SK-N-SH (cell line): ENCODE data around the gene DOCK3. TPM values are rescaled to one million over a fixed set of nuclear protein-coding genes. Genes with fewer than 3 reads are reported as not detected.
"Not testable (repeated sequence)": the region's sequence is repeated elsewhere in the genome, so short reads cannot be mapped to it uniquely, and the experiment has no call there.

Experiments used
- CTCF ChIA-PET: fragments of 300-600, 350-600 bp; formaldehyde crosslinking; extraction: SDS; loops from one replicate; lab custom pipeline; 2021; lab: Yijun Ruan, JAX
- POLR2A ChIA-PET: fragments of 350-600 bp; sonication (Branson Sonifier 250); formaldehyde crosslinking; extraction: SDS; loops from one replicate; lab custom pipeline; 2020; ENCODE audit warnings: antibody characterized with exemption, inconsistent platforms; lab: Yijun Ruan, JAX
- DNase-seq: peaks from one replicate; pipeline ENCODE4 v3.0.0; 2012
- H2AFZ ChIP-seq: fragments of 200-600 bp; sonication (generic); 2 replicates; pipeline ENCODE4 v1.8.1; 2016; ENCODE audit warnings: antibody characterized with exemption, mild to moderate bottlenecking, low read depth
- H3F3A ChIP-seq: fragments of 200-600 bp; sonication (generic); replicated peaks from 2 replicates; pipeline ENCODE3; 2016; ENCODE audit warnings: antibody characterized with exemption, mild to moderate bottlenecking; ENCODE audit not compliant: insufficient read depth
- H3K27ac ChIP-seq, 2 experiments: fragments of 200-500 bp in 1 of 2; fragments of 200-600 bp in 1 of 2; sonication (Bioruptor generic) in 1 of 2; sonication (generic), shearing (Covaris generic) in 1 of 2; 2 replicates each; pipeline versions ENCODE4 v1.5.1 to v1.6.1; 2014 to 2016; ENCODE audit warnings: low read depth in 2 of 2, inconsistent platforms in 1 of 2, low read length in 1 of 2, mild to moderate bottlenecking in 1 of 2, mixed read lengths in 1 of 2
- H3K27me3 ChIP-seq: fragments of 200-600 bp; sonication (generic), shearing (Covaris generic); 2 replicates; pipeline ENCODE4 v1.6.1; 2016; ENCODE audit warnings: mixed run types; ENCODE audit not compliant: insufficient read depth
- H3K36me3 ChIP-seq, 2 experiments: fragments of 200-500 bp in 1 of 2; fragments of 200-600 bp in 1 of 2; sonication (Bioruptor generic) in 1 of 2; sonication (generic) in 1 of 2; replicated peaks in 1 of 2; 2 replicates each; pipeline versions ENCODE3 to v1.5.1; 2014 to 2016; ENCODE audit warnings: low read length in 1 of 2, mild to moderate bottlenecking in 1 of 2; ENCODE audit not compliant: insufficient read depth in 2 of 2, control insufficient read depth in 1 of 2
- H3K4me1 ChIP-seq, 2 experiments: fragments of 200-500 bp in 1 of 2; fragments of 200-600 bp in 1 of 2; sonication (Bioruptor generic) in 1 of 2; sonication (generic), shearing (Covaris generic) in 1 of 2; 2 replicates each; pipeline versions ENCODE4 v1.5.1 to v1.6.1; 2014 to 2016; ENCODE audit warnings: low read depth in 1 of 2, low read length in 1 of 2, mixed run types in 1 of 2; ENCODE audit not compliant: insufficient read depth in 2 of 2, control insufficient read depth in 1 of 2
- H3K4me2 ChIP-seq: fragments of 200-600 bp; sonication (generic), shearing (Covaris generic); 2 replicates; pipeline ENCODE4 v1.6.1; 2017; ENCODE audit warnings: mixed run types
- H3K4me3 ChIP-seq, 2 experiments: fragments of 200-500 bp in 1 of 2; fragments of 200-600 bp in 1 of 2; sonication (Bioruptor generic) in 1 of 2; sonication (generic), shearing (Covaris generic) in 1 of 2; 2 replicates each; pipeline versions ENCODE4 v1.5.1 to v1.8.1; 2014 to 2016; ENCODE audit warnings: low read depth in 2 of 2, inconsistent platforms in 1 of 2, low read length in 1 of 2, mild to moderate bottlenecking in 1 of 2, mixed read lengths in 1 of 2, moderate library complexity in 1 of 2
- H3K79me2 ChIP-seq: fragments of 200-600 bp; sonication (generic); 2 replicates; pipeline ENCODE4 v1.8.1; 2017; ENCODE audit warnings: mild to moderate bottlenecking; ENCODE audit not compliant: insufficient read depth
- H3K9ac ChIP-seq: fragments of 200-600 bp; sonication (generic); 2 replicates; pipeline ENCODE4 v1.6.1; 2017; ENCODE audit warnings: mixed run types
- H3K9me2 ChIP-seq: fragments of 200-600 bp; sonication (generic); 2 replicates; pipeline ENCODE4 v1.6.1; 2017; ENCODE audit warnings: mixed run types
- H3K9me3 ChIP-seq: fragments of 200-600 bp; sonication (generic); 2 replicates; pipeline ENCODE4 v1.6.1; 2017; ENCODE audit warnings: mixed run types, mild to moderate bottlenecking, moderate library complexity
- H4K20me1 ChIP-seq: fragments of 200-600 bp; sonication (generic); 2 replicates; pipeline ENCODE4 v1.6.1; 2017; ENCODE audit warnings: mild to moderate bottlenecking, mixed run types; ENCODE audit not compliant: insufficient read depth
- CHD2 ChIP-seq: fragments of 150-350 bp; IDR thresholded peaks from 2 replicates; pipeline ENCODE4 v1.6.1; 2018; ENCODE audit warnings: low read length; ENCODE audit not compliant: partially characterized antibody
- FOXJ3 ChIP-seq: sonication (generic); formaldehyde crosslinking; IDR thresholded peaks from 2 replicates; pipeline ENCODE4 v1.5.1; 2020; ENCODE audit warnings: mild to moderate bottlenecking, missing genetic modification reagents
- FOXM1 ChIP-seq: IDR thresholded peaks from 2 replicates; pipeline ENCODE4 v1.4.0; 2012; ENCODE audit warnings: low read depth, mild to moderate bottlenecking
- JUND ChIP-seq: IDR thresholded peaks from 2 replicates; pipeline ENCODE4 v1.4.0; 2012
- MEF2A ChIP-seq: IDR thresholded peaks from 2 replicates; pipeline ENCODE4 v1.4.0; 2012; ENCODE audit warnings: low read depth, borderline replicate concordance
- NFIC ChIP-seq: IDR thresholded peaks from 2 replicates; pipeline ENCODE4 v1.4.0; 2012; ENCODE audit warnings: borderline replicate concordance
- REST ChIP-seq: IDR thresholded peaks from 2 replicates; pipeline ENCODE4 v1.6.1; 2012; ENCODE audit warnings: mild to moderate bottlenecking, low read depth, low read length, moderate library complexity
- RXRA ChIP-seq: IDR thresholded peaks from 2 replicates; pipeline ENCODE4 v1.4.0; 2012; ENCODE audit warnings: low read depth, mild to moderate bottlenecking, borderline replicate concordance
- TAF1 ChIP-seq: IDR thresholded peaks from 2 replicates; pipeline ENCODE4 v1.6.1; 2012; ENCODE audit warnings: low read depth, mild to moderate bottlenecking, low read length, moderate library complexity, borderline replicate concordance
- TCF12 ChIP-seq: IDR thresholded peaks from 2 replicates; pipeline ENCODE4 v1.4.0; 2012
- TEAD4 ChIP-seq: IDR thresholded peaks from 2 replicates; pipeline ENCODE4 v1.4.0; 2012; ENCODE audit warnings: mild to moderate bottlenecking, borderline replicate concordance; ENCODE audit not compliant: insufficient read depth
- YY1 ChIP-seq: IDR thresholded peaks from 2 replicates; pipeline ENCODE4 v1.4.0; 2012; ENCODE audit warnings: low read depth, mild to moderate bottlenecking
- WGBS: methylation state at CpG from one replicate; pipeline ENCODE4 v1.1.6; 2017; ENCODE audit warnings: low lambda C conversion rate; 5-methylcytosine and 5-hydroxymethylcytosine counted together
- polyA plus RNA-seq, 3 experiments: library from polyadenylated mRNA; depleted of rRNA; stranded (reverse); fragments of >200 nt; gene quantifications; 2 replicates each; pipeline ENCODE4 v1.2.3, GENCODE V29; 2012
- TF ChIP-seq, protein P1 (sequence below): IDR thresholded peaks from 2 replicates; pipeline ENCODE4 v1.4.0; 2012; ENCODE audit warnings: low read depth
- TF ChIP-seq, protein P2 (sequence below): fragments of 150-350 bp; IDR thresholded peaks from 2 replicates; pipeline ENCODE4 v1.6.1; 2016; ENCODE audit warnings: mild to moderate bottlenecking, low read depth, low read length

Gene DOCK3
- polyA plus RNA-seq, 1 of the 3 experiments (the other 2 are of a cell fraction) = 0.05 TPM

DNA sequence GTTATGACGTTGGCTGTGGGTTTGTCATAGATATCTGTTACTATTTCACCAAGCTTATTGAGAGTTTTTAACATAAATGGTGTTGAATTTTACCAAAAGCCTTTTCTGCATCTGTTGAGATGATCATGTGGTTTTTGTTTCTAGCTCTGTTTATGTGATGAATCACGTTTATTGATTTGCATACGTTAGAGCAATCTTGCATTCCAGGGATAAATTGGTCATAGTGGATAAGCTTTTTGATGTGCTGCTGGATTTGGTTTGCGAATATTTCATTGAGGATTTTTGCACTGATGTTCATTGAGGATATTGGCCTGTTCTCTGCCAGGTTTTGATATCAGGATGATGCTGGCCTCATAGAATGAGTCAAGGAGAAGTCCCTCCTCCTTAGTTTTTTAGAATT lies 117.8 kb downstream of the DOCK3 start:
- Histone ChIP-seq H3K4me2 (no peak overlapping the region), H2AFZ (no peak overlapping the region), H3K9me3 (no peaks in the 10 kb centered on the region), H4K20me1 (no peaks in the 10 kb centered on the region), H3K27ac (no peak overlapping the region), H3K27me3 (no peaks in the 10 kb centered on the region), H3K9ac (no peak overlapping the region), H3K36me3 (no peaks in the 10 kb centered on the region), H3K9me2 (no peaks in the 10 kb centered on the region), H3K79me2 (no peaks in the 10 kb centered on the region), H3K4me1 (no peaks in the 10 kb centered on the region), H3F3A (no peaks in the 10 kb centered on the region), H3K4me3 (no peak overlapping the region)
- no peak for DNase-seq
- TF ChIP-seq FOXM1 (no peak), REST (no peak), MEF2A (no peak), RXRA (no peak), TEAD4 (no peak), TCF12 (no peak), CHD2 (no peak), FOXJ3 (CRISPR knock-in tag) (no peak), NFIC (no peak), TAF1 (no peak), YY1 (no peak), JUND (no peak)
- TF ChIP-seq, protein P1, sequence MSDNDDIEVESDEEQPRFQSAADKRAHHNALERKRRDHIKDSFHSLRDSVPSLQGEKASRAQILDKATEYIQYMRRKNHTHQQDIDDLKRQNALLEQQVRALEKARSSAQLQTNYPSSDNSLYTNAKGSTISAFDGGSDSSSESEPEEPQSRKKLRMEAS = no peak
- TF ChIP-seq, protein P2, sequence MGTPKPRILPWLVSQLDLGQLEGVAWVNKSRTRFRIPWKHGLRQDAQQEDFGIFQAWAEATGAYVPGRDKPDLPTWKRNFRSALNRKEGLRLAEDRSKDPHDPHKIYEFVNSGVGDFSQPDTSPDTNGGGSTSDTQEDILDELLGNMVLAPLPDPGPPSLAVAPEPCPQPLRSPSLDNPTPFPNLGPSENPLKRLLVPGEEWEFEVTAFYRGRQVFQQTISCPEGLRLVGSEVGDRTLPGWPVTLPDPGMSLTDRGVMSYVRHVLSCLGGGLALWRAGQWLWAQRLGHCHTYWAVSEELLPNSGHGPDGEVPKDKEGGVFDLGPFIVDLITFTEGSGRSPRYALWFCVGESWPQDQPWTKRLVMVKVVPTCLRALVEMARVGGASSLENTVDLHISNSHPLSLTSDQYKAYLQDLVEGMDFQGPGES = no peak
- CTCF ChIA-PET = no interaction called here
- WGBS = 23% methylated on average over 4 of the region's 4 CpGs
- POLR2A ChIA-PET = no interaction called here

DNA sequence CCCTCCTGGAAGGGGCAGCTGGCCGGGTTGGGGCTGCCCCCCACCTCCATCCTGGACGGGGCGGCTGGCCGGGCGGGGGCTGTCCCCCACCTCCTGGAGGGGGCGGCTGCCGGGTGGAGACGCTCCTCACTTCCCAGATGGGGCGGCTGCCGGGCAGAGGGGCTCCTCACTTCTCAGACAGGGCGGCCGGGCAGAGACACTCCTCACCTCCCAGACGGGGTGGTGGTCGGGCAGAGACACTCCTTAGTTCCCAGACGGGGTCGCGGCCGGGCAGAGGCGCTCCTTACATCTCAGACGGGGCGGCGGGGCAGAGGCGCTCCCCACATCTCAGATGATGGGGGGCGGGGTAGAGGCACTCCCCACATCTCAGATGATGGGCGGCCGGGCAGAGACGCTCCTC lies 129.1 kb downstream of the DOCK3 start:
- CTCF ChIA-PET, DNase-seq, H3K9ac ChIP-seq, H3K79me2 ChIP-seq, H3K4me2 ChIP-seq, H3K4me3 ChIP-seq, POLR2A ChIA-PET, H3K9me2 ChIP-seq, H3K27ac ChIP-seq, H3K9me3 ChIP-seq, H3K36me3 ChIP-seq, H3F3A ChIP-seq, H2AFZ ChIP-seq, H3K4me1 ChIP-seq, H3K27me3 ChIP-seq, H4K20me1 ChIP-seq: not testable (repeated sequence)
- WGBS = 100% methylated on average over 1 of the region's 27 CpGs

GRCh38 chr3:50804376-50804775 lies 129.6 kb downstream of the DOCK3 start:
- H3K4me3 ChIP-seq, H2AFZ ChIP-seq, POLR2A ChIA-PET, H3K9ac ChIP-seq, H3K27me3 ChIP-seq, H3K27ac ChIP-seq, H3K79me2 ChIP-seq, H3K36me3 ChIP-seq, H4K20me1 ChIP-seq, H3K4me1 ChIP-seq, H3K9me2 ChIP-seq, DNase-seq, H3K4me2 ChIP-seq, CTCF ChIA-PET, H3F3A ChIP-seq, H3K9me3 ChIP-seq: not testable (repeated sequence)
- WGBS = 65% methylated on average over 17 of the region's 20 CpGs
